AML-193 (cell line): ENCODE results near the gene GAK.

Source experiments
- DNase-seq, 2 experiments: peaks; one replicate each; lab custom pipeline; 2025; lab: John Stamatoyannopoulos, UW

Gene GAK

DNA sequence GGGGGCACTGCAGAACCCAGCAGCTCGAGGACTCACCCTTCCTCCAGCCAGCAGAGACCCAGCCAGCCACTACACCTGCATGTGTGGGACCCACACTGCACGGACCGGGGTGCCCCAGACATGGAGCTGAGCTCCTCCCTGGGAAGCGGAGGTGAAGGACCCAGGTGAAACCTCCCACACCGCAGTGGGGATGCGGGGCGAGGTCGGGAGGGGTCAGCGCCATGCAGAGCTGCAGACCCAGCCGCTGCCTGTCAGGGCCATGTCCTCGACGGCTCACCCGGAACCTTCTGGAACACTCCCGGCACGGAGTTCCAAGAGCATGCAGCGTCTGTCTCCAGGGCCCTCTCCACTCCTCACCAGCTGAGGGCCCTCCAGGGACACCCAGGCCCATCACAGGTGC, 42.6 kb downstream of the GAK start:
- DNase-seq: no peak

DNA sequence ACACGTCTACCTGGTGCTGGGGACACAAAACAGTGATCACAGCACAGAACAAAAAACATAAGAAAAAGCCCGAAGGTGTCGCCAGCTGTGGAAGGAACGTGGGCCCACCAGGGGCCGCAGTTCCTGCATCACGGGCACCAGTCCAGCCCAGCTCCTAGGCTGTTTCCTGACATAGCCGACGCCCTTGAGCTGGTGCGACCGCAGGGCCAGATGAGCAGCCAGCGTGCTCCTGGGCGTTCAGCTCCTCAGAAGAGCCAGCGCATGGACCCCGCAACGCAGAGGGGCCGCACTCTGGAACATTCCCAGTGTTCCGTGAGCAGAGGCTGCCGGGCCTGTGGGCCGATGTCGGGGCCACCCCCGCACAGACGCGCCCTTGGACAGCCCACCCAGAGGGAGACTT, 44.1 kb downstream of the GAK start:
- DNase-seq: no peak

DNA sequence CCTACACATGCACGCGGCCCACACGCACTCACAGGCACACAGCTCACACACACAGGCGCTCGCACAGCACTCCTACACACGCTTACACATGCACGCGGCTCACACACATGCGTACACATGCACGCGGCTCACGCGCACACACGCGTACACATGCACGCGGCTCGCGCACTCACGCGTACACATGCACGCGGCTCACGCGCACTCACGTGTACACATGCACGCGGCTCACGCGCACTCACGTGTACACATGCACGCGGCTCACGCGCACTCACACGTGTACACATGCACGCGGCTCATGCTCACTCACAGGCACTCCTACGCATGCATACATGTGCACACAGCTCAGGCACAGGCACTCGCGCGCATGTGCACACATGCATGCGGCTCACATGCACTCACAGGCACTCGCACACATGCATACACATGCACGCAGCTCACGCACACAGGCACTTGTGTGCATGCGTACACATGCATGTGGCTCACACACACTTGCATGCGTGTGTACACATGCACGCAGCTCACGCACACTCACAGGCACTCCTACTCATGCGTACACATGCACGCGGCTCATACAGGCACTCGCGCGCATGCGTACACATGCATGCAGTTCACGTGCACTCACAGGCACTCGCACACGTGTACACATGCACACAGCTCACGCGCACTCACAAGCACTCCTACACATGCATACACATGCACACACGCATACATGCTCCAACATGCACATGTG, 44.9 kb downstream of the GAK start:
- no peak for DNase-seq

DNA sequence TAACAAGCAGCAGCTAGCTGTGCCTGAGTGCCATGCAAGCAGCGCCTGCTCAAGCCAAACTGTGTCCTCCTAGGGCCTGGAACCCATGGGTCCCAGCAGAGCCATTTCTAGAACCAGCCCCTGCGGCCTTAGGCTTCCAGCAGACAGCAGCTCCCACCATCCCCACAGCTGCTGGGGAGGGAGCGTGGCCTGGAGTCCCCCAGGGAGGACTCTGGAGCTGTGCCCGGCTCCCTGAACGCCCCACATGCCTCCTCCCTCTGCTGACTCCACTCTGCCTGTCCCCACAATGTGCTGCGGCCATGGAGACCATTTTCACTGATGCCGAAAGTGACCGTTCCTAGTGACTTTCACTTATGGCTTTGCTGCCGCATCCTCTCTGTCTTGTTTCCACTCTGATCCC, 45.9 kb downstream of the GAK start:
- DNase-seq: no peak

DNA sequence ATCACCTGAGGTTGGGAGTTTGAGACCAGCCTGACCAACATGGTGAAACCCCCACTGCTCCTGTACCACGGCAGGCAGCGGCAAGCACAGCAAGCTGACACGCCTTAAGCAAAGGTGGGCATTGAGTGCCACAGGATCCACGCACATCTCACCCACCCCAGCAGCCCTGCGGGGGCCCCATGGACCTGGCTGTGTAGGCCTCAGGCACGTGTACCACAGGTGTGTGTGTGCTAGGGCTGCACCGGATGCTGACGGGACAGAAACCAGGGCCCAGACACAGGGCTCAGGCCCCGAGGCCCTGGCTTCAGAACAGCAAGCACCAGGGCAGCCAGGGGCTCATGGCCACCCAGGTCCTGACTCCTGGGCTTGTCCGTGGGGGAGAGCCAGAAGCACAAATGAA, 46.8 kb downstream of the GAK start:
- DNase-seq: no peak

DNA sequence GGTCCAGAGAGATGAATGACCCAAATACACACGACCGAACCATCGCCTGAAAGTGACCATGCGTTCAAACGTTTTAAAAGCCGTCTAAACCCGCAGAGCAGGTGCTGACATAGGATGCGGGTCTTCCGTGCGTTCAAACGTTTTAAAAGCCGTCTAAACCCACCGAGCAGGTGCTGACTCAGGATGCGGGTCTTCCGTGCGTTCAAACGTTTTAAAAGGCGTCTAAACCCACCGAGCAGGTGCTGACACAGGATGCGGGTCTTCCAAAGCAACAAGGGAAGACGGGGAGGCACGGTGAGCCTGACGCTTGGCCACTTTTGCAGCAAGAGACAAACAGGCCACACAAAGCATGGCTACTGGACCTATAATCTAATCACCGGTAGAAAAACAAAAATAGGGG, 47.2 kb downstream of the GAK start:
- no peak for DNase-seq

DNA sequence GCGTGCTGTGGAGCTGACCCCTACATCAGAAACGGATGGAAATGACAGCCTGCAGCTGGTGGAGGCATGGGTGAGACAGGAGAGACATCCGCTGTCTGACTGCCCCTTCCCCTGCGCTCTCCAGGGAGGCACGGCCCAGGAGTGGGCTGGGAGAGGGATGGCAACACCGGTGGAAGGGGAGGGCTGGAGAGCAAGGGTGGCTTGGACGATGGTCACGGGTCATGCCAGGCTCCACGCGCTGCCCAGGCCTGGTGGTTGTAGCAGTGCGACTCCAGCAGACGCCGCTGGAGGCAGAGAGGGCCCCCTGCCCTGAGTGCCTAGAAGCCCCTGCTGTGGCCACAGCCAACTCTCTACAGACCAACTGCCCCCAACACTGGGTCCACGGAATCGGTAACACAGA, 47.9 kb downstream of the GAK start:
- no peak for DNase-seq

DNA sequence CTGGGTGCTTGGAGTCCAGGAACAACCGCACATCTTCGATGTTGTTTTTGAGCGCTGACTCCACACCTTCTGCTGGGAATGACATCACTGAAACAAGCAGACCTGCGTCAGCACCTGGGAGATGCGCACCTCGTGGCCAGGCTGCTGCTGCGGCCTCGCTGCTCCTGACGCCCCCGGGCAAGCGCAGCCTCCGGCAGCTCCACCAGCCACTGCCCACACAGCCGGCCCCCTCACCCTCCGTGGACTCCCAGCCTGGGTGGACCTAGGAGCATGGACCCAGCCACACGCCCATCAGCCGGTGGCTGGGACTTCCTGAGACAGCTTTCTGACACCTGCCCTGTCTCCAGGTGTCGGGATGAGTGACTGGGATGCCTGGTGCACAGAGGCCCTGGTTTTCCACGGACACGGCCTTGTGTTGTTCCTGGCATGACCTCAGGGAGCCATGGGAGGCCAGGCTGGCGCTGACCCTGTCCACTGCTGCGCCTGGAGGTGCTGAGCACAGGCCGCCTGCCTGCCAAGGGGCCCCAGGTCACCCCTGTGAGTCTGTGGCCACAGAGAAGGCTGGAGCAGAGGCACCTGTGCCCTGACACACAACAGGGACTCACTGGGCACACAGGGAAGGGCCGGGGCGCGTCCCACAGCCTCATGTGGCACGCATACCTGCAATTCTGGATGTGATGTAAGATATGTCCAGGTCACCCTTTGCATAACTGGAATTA, 48.6 kb downstream of the GAK start:
- DNase-seq: no peak

DNA sequence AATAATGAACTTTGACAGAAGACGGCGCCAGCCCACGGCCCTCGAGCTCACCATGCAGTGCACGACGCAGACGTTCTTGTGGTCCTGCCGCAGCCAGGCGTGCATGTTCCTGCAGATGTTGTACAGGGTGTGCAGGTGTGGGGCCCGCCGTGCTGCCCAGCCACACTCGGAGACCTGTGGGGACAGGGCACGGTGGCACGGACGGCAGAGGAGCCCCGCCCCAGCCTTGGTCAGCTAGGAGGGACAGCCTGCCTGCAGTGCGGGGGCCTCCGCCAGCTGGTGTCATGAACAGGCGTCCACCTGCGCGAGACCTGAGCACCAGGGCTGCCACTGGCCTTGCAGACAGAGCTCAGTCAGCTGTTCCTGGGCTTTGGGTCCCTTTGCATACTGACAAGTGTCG, 49.5 kb downstream of the GAK start:
- no peak for DNase-seq

DNA sequence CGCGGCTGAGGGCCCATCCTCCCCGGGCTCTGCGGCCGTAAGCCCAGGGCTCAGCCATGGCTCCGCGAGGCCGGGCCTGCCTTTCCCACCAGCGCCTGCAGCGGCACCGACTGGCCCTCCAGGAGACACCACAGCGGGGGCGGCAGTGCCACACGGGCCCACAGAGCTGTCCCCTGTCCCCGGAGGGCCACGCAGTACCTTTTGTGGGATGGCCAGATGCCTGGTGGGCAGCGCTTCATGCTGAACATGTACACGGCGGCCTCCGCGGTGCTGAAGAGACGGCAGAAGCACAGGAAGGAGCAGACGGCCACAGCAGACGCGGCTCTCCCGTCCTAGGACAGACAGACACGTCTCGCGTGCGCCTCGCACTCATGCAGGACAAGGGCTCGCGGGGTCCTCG, 50.4 kb downstream of the GAK start:
- DNase-seq: no peak

DNA sequence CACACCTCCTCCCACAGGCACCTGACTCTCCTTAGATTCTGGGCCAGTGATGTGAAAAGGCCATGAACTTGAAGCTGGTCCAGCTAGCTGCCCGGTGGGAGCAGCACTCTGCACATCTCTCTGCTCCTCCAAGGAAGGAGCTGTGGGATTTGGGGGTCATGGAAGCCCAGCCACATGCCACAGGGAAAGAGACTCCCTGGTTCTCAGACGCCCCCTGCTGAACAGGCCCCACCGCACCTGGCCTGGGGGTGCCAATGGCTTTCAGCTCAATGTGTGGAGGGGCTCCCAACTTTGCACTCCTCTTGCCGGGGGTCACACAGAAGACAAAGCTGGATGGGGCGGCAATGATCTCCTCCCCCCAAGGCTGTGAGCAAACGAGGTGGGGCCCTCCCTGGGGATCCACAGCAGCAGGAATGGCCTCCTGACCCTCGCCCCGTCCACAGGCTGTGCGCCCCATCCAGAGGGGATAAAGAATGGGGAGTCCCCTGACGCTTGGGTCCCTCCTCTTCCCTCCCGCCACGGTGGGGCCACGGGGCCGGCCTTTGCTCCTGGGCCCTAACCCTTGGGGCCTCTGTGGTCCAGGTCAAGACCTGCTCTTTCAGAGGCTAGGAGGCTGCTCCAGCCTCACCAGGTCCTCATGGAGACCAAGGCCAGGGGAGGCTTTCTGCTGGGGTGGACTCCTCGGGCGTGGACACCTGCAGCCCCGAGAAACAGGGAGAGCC, 51.3 kb downstream of the GAK start:
- DNase-seq: no peak

DNA sequence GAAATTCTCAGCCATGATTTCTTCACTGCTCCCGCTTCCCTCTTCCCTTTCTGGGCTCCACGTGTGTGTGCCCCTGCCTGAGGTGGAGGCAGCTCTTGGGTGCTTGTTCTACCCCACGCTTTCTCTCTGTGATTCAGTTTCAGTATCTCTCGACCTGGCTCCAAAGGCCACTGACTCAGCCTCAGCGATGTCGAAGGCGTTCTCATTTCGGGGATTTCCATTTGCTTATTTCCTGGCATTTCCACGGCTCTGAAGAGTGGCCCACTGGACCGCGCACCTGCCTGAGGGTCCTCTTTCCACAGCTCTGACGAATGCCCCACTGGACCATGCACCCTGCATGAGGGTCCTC, 52.4 kb downstream of the GAK start:
- DNase-seq: no peak

DNA sequence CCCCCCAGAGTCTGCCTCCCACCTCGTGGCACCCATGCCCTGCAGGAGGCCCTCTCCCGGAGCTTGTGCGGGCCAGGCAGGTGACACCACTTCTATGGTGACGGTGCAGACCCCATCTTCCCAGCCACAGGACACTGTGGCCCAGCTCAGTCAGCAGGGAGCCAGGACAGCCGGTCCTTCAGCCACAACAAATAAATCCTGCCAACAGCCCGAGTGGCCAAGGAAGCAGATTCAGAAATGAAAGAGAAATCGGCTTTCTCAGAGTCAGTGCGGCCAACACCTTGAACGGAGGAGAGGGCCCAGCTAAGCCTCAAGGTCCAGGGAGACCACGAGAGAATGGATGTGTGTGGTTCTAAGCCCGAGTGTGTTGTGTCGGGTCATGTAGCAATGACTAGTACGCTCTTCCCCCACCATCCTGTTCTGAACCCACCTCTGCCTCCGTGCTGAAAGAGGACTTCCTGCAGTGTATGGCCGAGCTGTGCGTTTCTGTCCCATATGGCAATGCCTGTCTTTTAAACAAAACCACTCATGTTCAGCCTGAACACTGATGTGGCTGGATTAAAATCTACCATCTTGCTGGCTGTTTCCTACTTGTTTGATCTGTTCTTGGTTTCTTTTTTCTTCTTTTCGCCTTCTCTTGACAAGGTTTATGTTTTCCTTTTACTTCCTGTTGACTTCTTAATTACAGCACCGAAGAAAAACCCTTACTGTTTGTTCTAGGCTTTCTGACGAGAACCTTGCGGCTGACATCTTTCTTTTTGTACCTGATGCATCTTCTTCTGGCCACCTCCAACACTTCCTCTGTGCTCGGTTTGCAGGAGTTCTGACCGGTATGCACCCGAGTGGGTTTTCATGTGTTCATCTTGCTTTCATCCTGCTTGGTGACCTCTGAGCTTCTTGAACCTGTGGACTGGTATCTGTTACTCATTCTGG, 53.1 kb downstream of the GAK start:
- DNase-seq: no peak

DNA sequence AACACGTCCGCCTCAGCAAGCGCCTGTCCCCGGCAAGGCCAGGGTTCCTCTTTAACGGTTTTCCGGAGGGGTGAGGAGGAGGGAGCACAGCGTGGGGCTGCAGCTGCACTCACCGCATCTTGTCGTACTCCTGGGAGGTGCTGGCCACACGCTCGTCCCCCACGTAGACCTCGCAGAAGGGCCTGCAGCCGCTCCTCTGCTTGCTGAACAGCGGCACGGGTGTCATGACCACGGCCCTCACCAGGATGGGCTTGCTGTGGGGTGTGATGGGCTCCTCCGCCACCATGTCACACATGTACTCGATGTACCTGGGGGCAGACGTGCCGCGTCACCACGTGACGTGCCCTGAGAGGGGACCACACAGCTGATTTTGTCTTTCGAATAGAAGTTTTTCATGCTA, 54.6 kb downstream of the GAK start:
- no peak for DNase-seq

DNA sequence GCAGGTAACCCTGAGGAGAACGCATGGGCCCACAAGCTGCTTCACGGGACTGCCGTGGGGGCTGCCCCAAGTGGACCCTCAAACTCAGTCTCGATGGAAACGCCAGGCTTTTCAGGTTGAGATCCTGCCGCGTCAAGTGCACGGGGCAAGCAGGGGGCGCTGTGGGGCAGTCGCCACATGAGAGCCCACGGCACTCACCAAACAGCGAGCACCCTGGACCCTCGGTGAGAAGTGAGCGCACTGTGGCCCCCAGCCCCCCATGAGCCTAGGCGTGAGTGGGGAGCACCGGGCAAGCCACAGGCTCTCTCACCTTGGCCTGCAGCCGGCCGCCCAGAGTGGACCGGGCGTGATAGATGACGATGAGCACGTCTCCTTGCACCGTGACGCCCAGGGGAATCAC, 55.3 kb downstream of the GAK start:
- no peak for DNase-seq

DNA sequence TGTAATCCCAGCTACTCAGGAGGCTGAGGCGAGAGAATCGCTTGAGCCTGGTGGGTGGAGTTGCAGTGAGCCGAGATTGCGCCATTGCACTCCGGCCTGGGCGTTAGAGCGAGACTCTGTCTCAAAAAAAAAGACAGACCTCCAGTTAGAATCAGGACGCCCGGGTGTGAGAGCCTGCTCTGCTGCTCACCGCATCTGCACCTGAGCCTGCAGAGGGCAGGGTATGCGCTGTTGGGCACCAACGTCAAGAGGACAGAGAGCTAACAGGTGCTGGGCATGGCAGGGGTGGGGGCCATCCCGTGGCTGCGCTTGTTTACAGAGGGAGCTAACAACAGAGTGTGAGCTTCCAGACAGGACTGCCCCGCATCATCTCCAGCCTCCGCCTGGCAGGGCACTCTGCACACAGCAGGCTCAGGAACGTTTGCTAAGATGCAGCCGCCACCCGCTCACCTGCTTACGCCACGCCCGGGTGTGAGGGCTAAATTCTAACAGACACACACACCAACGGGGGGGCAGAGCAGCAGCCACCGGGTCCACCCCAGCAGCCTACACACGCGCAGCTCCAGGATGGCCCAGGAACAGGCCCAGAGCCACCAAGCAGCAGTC, 56.2 kb downstream of the GAK start:
- DNase-seq: no peak

DNA sequence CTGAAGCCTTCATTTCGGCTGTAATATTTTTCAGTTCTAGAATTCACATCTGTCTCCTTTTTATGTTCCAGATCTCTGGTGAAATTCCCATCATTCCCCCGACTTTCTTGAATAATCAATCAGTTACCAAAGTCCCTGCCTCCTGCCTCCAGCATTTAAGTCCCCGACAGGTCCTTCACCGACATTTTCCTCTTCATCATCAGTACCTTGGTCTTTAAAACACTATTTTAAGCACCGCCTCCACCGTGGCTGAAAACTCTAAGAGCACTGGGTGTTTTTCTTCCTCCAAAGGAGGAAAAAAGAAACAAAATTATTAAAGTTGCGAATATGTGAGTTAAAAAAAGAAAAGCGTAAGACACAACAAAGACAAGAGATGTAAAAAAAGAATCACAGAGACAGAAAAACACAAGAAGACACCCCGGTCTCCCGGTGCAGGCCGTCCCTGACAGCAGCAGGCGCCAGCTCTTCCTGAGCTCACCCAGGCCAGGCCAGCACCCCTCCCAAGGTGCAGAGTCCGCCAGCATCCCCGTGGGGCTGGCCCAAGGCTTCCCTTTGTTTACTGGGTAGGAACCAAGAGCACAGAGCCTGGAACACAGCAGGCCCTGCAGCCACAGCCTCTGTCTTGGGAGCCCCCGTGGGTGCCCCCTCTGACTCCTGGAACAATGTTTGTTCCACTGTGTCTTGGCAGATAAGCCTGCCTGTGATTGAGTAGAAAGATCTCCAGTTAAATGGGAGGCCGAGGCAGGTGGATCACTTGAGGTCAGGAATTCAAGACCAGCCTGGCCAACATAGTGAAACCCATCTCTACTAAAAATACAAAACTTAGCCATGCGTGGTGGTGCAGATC, 56.9 kb downstream of the GAK start:
- no peak for DNase-seq

DNA sequence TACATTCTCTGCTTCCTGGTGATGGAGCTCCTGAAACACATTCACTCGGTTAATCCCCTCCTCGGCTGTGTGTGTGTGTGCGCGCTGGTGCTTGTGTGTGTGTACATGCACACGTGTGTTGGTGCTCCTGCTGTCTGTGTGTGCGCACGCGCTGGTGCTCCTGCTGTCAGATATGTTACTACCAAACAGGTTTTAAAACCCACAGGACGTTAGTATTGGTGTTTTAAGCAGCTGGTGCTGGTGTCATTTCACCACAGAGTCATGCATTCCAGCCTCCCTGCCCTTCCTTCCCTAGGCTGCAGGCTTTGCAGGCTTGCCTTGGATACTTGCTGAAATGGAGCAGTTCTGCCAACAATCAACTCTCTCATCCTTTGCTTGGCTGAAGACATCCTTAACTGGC, 58.1 kb downstream of the GAK start:
- no peak for DNase-seq

DNA sequence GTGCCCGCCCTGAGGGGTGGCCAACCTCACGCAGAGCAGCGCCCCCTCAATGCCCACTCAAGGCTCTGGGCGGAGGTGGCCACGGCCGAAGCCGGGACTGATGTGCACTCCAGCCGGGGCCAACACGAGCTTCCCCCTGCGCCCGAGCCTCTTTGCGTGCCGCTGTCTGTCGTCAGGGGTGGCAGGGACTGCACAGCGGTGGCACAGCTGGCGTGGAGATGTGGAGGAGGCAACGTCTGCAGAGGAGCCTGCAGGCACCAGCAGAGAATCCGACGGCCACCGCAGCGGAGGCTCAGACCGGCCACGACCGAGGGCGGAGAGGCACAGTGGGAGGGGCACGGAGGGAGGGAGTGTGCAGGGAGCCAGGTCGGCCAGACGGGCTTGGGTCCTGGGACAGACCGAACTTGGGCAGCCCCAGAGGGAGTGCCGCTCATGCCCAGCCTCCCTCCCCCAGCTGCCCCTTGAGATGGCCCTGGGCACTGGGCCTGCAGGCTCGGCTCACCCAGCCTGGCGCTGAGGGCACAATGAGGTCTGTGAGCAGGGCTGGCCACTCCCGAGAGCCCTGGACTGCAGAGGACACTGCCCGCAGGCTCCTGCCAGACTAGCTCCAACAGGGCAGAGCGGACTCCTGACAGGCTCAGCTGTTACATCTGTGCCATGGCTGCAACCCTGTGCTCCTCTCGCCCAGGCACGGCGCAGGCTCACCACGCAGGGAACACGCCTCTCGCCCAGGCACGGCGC, 59.7 kb downstream of the GAK start:
- DNase-seq: no peak

DNA sequence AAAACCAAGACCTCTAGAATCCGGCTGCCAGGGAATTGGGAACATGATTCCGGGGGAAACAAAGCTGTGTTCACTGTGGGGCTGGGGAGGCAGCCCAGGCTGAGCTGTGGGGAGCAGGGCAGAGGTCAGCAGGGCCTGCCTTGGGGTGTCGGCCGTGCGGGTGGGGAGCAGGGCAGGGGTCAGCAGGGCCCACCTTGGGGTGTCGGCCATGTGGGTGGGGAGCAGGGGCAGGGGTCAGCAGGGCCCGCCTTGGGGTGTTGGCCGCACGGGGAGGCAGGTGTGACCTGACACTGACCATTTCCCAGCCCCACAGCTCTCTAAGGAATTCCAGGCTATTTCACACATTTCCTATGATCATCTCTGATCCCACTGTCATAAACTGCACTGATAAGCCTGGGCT, 60.6 kb downstream of the GAK start:
- no peak for DNase-seq
